SK-N-SH (cell line): Measurements from ENCODE around the gene MEPCE. TPM values are rescaled to one million over a fixed set of nuclear protein-coding genes. Genes with fewer than 3 reads are reported as not detected.
A peak's percentile ranks its signal among the peaks of the same experiment; 100 is the strongest.

ENCODE experiments used
- CTCF ChIA-PET: fragments of 300-600, 350-600 bp; formaldehyde crosslinking; extraction: SDS; loops from one replicate; lab custom pipeline; 2021; lab: Yijun Ruan, JAX
- POLR2A ChIA-PET: fragments of 350-600 bp; sonication (Branson Sonifier 250); formaldehyde crosslinking; extraction: SDS; loops from one replicate; lab custom pipeline; 2020; ENCODE audit warnings: antibody characterized with exemption, inconsistent platforms; lab: Yijun Ruan, JAX
- DNase-seq: peaks from one replicate; pipeline ENCODE4 v3.0.0; 2012
- H2AFZ ChIP-seq: fragments of 200-600 bp; sonication (generic); 2 replicates; pipeline ENCODE4 v1.8.1; 2016; ENCODE audit warnings: antibody characterized with exemption, mild to moderate bottlenecking, low read depth
- H3F3A ChIP-seq: fragments of 200-600 bp; sonication (generic); replicated peaks from 2 replicates; pipeline ENCODE3; 2016; ENCODE audit warnings: antibody characterized with exemption, mild to moderate bottlenecking; ENCODE audit not compliant: insufficient read depth
- H3K27ac ChIP-seq, 2 experiments: fragments of 200-500 bp in 1 of 2; fragments of 200-600 bp in 1 of 2; sonication (Bioruptor generic) in 1 of 2; sonication (generic), shearing (Covaris generic) in 1 of 2; 2 replicates each; pipeline versions ENCODE4 v1.5.1 to v1.6.1; 2014 to 2016; ENCODE audit warnings: low read depth in 2 of 2, inconsistent platforms in 1 of 2, low read length in 1 of 2, mild to moderate bottlenecking in 1 of 2, mixed read lengths in 1 of 2
- H3K27me3 ChIP-seq: fragments of 200-600 bp; sonication (generic), shearing (Covaris generic); 2 replicates; pipeline ENCODE4 v1.6.1; 2016; ENCODE audit warnings: mixed run types; ENCODE audit not compliant: insufficient read depth
- H3K36me3 ChIP-seq, 2 experiments: fragments of 200-500 bp in 1 of 2; fragments of 200-600 bp in 1 of 2; sonication (Bioruptor generic) in 1 of 2; sonication (generic) in 1 of 2; replicated peaks in 1 of 2; 2 replicates each; pipeline versions ENCODE3 to v1.5.1; 2014 to 2016; ENCODE audit warnings: low read length in 1 of 2, mild to moderate bottlenecking in 1 of 2; ENCODE audit not compliant: insufficient read depth in 2 of 2, control insufficient read depth in 1 of 2
- H3K4me1 ChIP-seq, 2 experiments: fragments of 200-500 bp in 1 of 2; fragments of 200-600 bp in 1 of 2; sonication (Bioruptor generic) in 1 of 2; sonication (generic), shearing (Covaris generic) in 1 of 2; 2 replicates each; pipeline versions ENCODE4 v1.5.1 to v1.6.1; 2014 to 2016; ENCODE audit warnings: low read depth in 1 of 2, low read length in 1 of 2, mixed run types in 1 of 2; ENCODE audit not compliant: insufficient read depth in 2 of 2, control insufficient read depth in 1 of 2
- H3K4me2 ChIP-seq: fragments of 200-600 bp; sonication (generic), shearing (Covaris generic); 2 replicates; pipeline ENCODE4 v1.6.1; 2017; ENCODE audit warnings: mixed run types
- H3K4me3 ChIP-seq, 2 experiments: fragments of 200-500 bp in 1 of 2; fragments of 200-600 bp in 1 of 2; sonication (Bioruptor generic) in 1 of 2; sonication (generic), shearing (Covaris generic) in 1 of 2; 2 replicates each; pipeline versions ENCODE4 v1.5.1 to v1.8.1; 2014 to 2016; ENCODE audit warnings: low read depth in 2 of 2, inconsistent platforms in 1 of 2, low read length in 1 of 2, mild to moderate bottlenecking in 1 of 2, mixed read lengths in 1 of 2, moderate library complexity in 1 of 2
- H3K79me2 ChIP-seq: fragments of 200-600 bp; sonication (generic); 2 replicates; pipeline ENCODE4 v1.8.1; 2017; ENCODE audit warnings: mild to moderate bottlenecking; ENCODE audit not compliant: insufficient read depth
- H3K9ac ChIP-seq: fragments of 200-600 bp; sonication (generic); 2 replicates; pipeline ENCODE4 v1.6.1; 2017; ENCODE audit warnings: mixed run types
- H3K9me2 ChIP-seq: fragments of 200-600 bp; sonication (generic); 2 replicates; pipeline ENCODE4 v1.6.1; 2017; ENCODE audit warnings: mixed run types
- H3K9me3 ChIP-seq: fragments of 200-600 bp; sonication (generic); 2 replicates; pipeline ENCODE4 v1.6.1; 2017; ENCODE audit warnings: mixed run types, mild to moderate bottlenecking, moderate library complexity
- H4K20me1 ChIP-seq: fragments of 200-600 bp; sonication (generic); 2 replicates; pipeline ENCODE4 v1.6.1; 2017; ENCODE audit warnings: mild to moderate bottlenecking, mixed run types; ENCODE audit not compliant: insufficient read depth
- CHD2 ChIP-seq: fragments of 150-350 bp; IDR thresholded peaks from 2 replicates; pipeline ENCODE4 v1.6.1; 2018; ENCODE audit warnings: low read length; ENCODE audit not compliant: partially characterized antibody
- EP300 ChIP-seq, 2 experiments: IDR thresholded peaks; 2 replicates each; pipeline versions ENCODE4 v1.4.0 to v1.6.1; 2012; ENCODE audit warnings: borderline replicate concordance in 1 of 2, low read depth in 1 of 2, low read length in 1 of 2
- RAD21 ChIP-seq: IDR thresholded peaks from 2 replicates; pipeline ENCODE4 v1.6.1; 2012; ENCODE audit warnings: mild to moderate bottlenecking, low read length
- TAF1 ChIP-seq: IDR thresholded peaks from 2 replicates; pipeline ENCODE4 v1.6.1; 2012; ENCODE audit warnings: low read depth, mild to moderate bottlenecking, low read length, moderate library complexity, borderline replicate concordance
- WGBS: methylation state at CpG from one replicate; pipeline ENCODE4 v1.1.6; 2017; ENCODE audit warnings: low lambda C conversion rate; 5-methylcytosine and 5-hydroxymethylcytosine counted together
- polyA plus RNA-seq, 3 experiments: library from polyadenylated mRNA; depleted of rRNA; stranded (reverse); fragments of >200 nt; gene quantifications; 2 replicates each; pipeline ENCODE4 v1.2.3, GENCODE V29; 2012
- TF ChIP-seq, protein P1 (sequence below): IDR thresholded peaks from 2 replicates; pipeline ENCODE4 v1.6.1; 2012; ENCODE audit warnings: mild to moderate bottlenecking, low read depth, low read length, moderate library complexity
- TF ChIP-seq, protein P2 (sequence below): fragments of 200-600 bp; sonication (generic); IDR thresholded peaks from 2 replicates; pipeline ENCODE4 v1.6.1; 2017; ENCODE audit warnings: antibody characterized with exemption, mild to moderate bottlenecking, moderate library complexity

MEPCE gene
- polyA plus RNA-seq, 1 of the 3 experiments (the other 2 are of a cell fraction) = 20.2 TPM

DNA sequence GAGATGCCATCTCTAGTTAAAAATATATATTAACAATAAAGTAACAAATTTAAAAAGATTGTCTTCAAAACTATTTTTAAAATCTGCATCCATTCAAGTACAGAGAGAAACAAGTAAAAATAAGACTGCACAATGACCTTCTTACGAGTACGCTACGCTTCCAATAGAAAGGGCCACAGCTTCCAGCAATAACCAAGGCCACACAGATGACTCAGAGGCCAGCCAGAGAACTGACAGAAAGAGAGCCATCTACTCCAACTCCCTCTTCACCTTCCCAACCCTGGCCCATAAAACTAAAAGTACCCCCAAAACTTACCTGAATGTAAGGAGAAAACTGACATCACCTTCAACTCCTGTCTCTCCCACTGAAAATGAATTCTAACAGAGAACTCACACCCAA lies 29.6 kb upstream of the MEPCE start:
- Histone ChIP-seq H3K9ac (no peak overlapping the region), H3K4me2 (no peak overlapping the region), H3K36me3 (no peaks in the 10 kb centered on the region), H3K79me2 (no peaks in the 10 kb centered on the region), H2AFZ (no peak overlapping the region), H3K9me2 (no peaks in the 10 kb centered on the region), H3K27ac (no peak overlapping the region), H3K4me3 (no peak overlapping the region), H3K9me3 (no peaks in the 10 kb centered on the region), H3K4me1 (peaks cover 0 to 5% of the 10 kb centered on the region in 2 experiments; a peak in 1 of 4 replicates), H3F3A (no peaks in the 10 kb centered on the region), H3K27me3 (no peaks in the 10 kb centered on the region), H4K20me1 (no peaks in the 10 kb centered on the region)
- DNase-seq = no peak
- WGBS = 95% methylated on average over 3 of the region's 3 CpGs
- ChIA-PET POLR2A (interaction anchor here (0.7 to 1.2 kb wide), 2 partner anchors 18 to 90 kb away, joined by 3 read pairs; no protein-coding TSS in a partner anchor), CTCF (interaction anchor here (0.7 to 1.0 kb wide), 3 partner anchors 8 to 268 kb away, joined by 3 to 4 read pairs (median 3); no protein-coding TSS in a partner anchor)
- TF ChIP-seq TAF1 = no peak
- no peak for TF ChIP-seq EP300 (IDR thresholded peaks at IDR 0.05; ENCODE audit: borderline replicate concordance in 1 of 2, low read depth in 1 of 2, low read length in 1 of 2)
- no peak for TF ChIP-seq RAD21
- TF ChIP-seq, protein P1, sequence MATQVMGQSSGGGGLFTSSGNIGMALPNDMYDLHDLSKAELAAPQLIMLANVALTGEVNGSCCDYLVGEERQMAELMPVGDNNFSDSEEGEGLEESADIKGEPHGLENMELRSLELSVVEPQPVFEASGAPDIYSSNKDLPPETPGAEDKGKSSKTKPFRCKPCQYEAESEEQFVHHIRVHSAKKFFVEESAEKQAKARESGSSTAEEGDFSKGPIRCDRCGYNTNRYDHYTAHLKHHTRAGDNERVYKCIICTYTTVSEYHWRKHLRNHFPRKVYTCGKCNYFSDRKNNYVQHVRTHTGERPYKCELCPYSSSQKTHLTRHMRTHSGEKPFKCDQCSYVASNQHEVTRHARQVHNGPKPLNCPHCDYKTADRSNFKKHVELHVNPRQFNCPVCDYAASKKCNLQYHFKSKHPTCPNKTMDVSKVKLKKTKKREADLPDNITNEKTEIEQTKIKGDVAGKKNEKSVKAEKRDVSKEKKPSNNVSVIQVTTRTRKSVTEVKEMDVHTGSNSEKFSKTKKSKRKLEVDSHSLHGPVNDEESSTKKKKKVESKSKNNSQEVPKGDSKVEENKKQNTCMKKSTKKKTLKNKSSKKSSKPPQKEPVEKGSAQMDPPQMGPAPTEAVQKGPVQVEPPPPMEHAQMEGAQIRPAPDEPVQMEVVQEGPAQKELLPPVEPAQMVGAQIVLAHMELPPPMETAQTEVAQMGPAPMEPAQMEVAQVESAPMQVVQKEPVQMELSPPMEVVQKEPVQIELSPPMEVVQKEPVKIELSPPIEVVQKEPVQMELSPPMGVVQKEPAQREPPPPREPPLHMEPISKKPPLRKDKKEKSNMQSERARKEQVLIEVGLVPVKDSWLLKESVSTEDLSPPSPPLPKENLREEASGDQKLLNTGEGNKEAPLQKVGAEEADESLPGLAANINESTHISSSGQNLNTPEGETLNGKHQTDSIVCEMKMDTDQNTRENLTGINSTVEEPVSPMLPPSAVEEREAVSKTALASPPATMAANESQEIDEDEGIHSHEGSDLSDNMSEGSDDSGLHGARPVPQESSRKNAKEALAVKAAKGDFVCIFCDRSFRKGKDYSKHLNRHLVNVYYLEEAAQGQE = no peak

DNA sequence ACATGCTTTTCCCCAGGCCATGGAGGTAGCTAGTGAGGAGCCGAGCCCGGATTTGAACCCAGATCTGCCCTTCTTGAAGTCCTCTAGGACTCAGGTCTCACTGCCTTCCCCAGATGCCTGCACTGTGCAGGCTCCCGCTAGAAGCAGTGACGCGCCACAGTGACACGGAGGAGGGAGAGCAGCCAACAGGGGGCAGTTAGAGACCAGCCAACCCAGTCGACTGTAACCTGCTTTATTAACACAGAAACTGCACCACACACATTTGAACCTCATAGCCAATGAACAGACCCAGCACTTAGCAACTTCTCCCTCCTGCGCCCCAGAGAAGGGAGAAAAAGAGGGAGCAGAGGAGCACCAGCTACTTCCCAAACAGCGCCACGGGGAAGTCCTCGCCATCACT lies 29.0 kb upstream of the MEPCE start:
- no peaks in the 10 kb centered on the region for H3K27me3 ChIP-seq
- CTCF ChIA-PET = interaction anchor here (1.3 to 2.0 kb wide), 4 partner anchors 11 to 168 kb away, joined by 3 to 6 read pairs (median 5); no protein-coding TSS in a partner anchor
- no peaks in the 10 kb centered on the region for H3K79me2 ChIP-seq
- no peaks in the 10 kb centered on the region for H3K9me2 ChIP-seq
- H3K4me3 ChIP-seq = no peak overlapping the region
- WGBS = 84% methylated on average over 9 of the region's 11 CpGs
- no peak overlapping the region for H2AFZ ChIP-seq
- H3K4me1 ChIP-seq = peaks cover 0 to 5% of the 10 kb centered on the region in 2 experiments; a peak in 1 of 4 replicates
- H3K36me3 ChIP-seq = no peaks in the 10 kb centered on the region
- no peaks in the 10 kb centered on the region for H3F3A ChIP-seq
- no peaks in the 10 kb centered on the region for H3K9me3 ChIP-seq
- H4K20me1 ChIP-seq = no peaks in the 10 kb centered on the region
- peak; percentile 50 for DNase-seq
- no peak overlapping the region for H3K9ac ChIP-seq
- H3K27ac ChIP-seq = no peak overlapping the region
- POLR2A ChIA-PET = no interaction called here
- TF ChIP-seq CHD2 (no peak), RAD21 (peak; percentile 55)
- TF ChIP-seq, protein P2, sequence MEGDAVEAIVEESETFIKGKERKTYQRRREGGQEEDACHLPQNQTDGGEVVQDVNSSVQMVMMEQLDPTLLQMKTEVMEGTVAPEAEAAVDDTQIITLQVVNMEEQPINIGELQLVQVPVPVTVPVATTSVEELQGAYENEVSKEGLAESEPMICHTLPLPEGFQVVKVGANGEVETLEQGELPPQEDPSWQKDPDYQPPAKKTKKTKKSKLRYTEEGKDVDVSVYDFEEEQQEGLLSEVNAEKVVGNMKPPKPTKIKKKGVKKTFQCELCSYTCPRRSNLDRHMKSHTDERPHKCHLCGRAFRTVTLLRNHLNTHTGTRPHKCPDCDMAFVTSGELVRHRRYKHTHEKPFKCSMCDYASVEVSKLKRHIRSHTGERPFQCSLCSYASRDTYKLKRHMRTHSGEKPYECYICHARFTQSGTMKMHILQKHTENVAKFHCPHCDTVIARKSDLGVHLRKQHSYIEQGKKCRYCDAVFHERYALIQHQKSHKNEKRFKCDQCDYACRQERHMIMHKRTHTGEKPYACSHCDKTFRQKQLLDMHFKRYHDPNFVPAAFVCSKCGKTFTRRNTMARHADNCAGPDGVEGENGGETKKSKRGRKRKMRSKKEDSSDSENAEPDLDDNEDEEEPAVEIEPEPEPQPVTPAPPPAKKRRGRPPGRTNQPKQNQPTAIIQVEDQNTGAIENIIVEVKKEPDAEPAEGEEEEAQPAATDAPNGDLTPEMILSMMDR = 0 out of 2 replicates have a peak, but pooled peaks have one; percentile 21
- no peak overlapping the region for H3K4me2 ChIP-seq
